KMS-11 (cell line): Measurements from ENCODE around the gene ATIC.
"Not testable (repeated sequence)": the region's sequence is repeated elsewhere in the genome, so short reads cannot be mapped to it uniquely, and the experiment has no call there.

Source experiments
- H2AFZ ChIP-seq: fragments of 200-600 bp; sonication (generic); 2 replicates; pipeline ENCODE4 v1.6.1; 2016; ENCODE audit warnings: antibody characterized with exemption, mixed run types, low read depth
- H3K27ac ChIP-seq: fragments of 200-600 bp; sonication (generic); 2 replicates; pipeline ENCODE4 v1.6.1; 2016; ENCODE audit warnings: mild to moderate bottlenecking, mixed run types
- H3K27me3 ChIP-seq: fragments of 200-600 bp; sonication (generic); 2 replicates; pipeline ENCODE4 v1.6.1; 2017; ENCODE audit warnings: mild to moderate bottlenecking, low read depth, mixed run types, moderate library complexity; ENCODE audit not compliant: insufficient read depth
- H3K36me3 ChIP-seq: fragments of 200-600 bp; sonication (generic); 2 replicates; pipeline ENCODE4 v1.6.1; 2017; ENCODE audit warnings: mild to moderate bottlenecking, mixed run types; ENCODE audit not compliant: insufficient read depth
- H3K4me1 ChIP-seq: fragments of 200-600 bp; sonication (generic); 2 replicates; pipeline ENCODE4 v1.6.1; 2016; ENCODE audit warnings: mild to moderate bottlenecking, low read depth, mixed run types; ENCODE audit not compliant: poor library complexity, severe bottlenecking
- H3K4me2 ChIP-seq: fragments of 200-600 bp; sonication (generic); 2 replicates; pipeline ENCODE4 v1.7.0; 2016; ENCODE audit warnings: mild to moderate bottlenecking, mixed run types
- H3K4me3 ChIP-seq: fragments of 200-600 bp; sonication (generic); IDR thresholded peaks from 2 replicates; pipeline ENCODE4 v1.6.1; 2017; ENCODE audit warnings: low read depth, low read length, mixed read lengths; ENCODE audit not compliant: insufficient read depth
- H3K79me2 ChIP-seq: fragments of 200-600 bp; sonication (generic); 2 replicates; pipeline ENCODE4 v1.6.1; 2016; ENCODE audit warnings: low read depth, mixed run types; ENCODE audit not compliant: insufficient read depth
- H3K9ac ChIP-seq: fragments of 200-600 bp; sonication (generic); 2 replicates; pipeline ENCODE4 v1.6.1; 2016; ENCODE audit warnings: mild to moderate bottlenecking, mixed run types
- H4K20me1 ChIP-seq: fragments of 200-600 bp; sonication (generic); 2 replicates; pipeline ENCODE4 v1.6.1; 2016; ENCODE audit warnings: mild to moderate bottlenecking, mixed run types; ENCODE audit not compliant: insufficient read depth
- TF ChIP-seq, protein P1 (sequence below): fragments of 200-600 bp; sonication (generic); conservative IDR thresholded peaks from 2 replicates; pipeline ENCODE4 v1.6.1; 2017; ENCODE audit warnings: low read depth, mild to moderate bottlenecking, antibody characterized with exemption, low read length, moderate library complexity, mixed read lengths

ATIC gene

DNA sequence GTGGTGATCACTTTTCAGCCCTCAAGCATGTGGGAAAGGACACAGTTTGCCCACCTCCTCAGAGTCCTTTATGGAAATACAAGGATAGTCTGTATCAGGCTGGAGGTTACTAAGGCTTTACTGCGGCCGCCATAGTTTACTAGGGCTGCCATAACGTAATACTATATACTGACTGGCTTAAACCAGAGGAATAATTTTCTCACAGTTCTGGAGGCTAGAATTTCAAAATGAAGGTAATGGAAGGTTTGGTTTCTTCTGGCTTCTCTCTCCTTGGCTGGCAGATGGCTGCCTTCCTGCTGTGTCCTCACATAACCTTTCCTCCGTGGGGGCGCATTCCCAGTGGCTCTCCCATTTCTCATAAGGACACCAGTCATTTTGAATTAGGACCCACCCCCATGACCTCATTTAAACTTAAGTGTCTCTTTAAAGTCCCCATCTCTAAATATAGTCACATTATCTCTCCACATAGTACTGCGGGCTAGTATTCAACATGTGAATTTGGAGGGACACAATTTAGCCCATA is 12.5 kb upstream of the ATIC start:
- Histone ChIP-seq H3K79me2 (no peaks in the 10 kb centered on the region), H3K9ac (no peak overlapping the region), H4K20me1 (no peaks in the 10 kb centered on the region), H3K4me3 (no peak overlapping the region), H3K4me1 (peaks cover 8% of the 10 kb centered on the region), H2AFZ (no peak overlapping the region), H3K27ac (no peak overlapping the region), H3K36me3 (no peaks in the 10 kb centered on the region), H3K4me2 (no peak overlapping the region), H3K27me3 (no peaks in the 10 kb centered on the region)
- TF ChIP-seq, protein P1, sequence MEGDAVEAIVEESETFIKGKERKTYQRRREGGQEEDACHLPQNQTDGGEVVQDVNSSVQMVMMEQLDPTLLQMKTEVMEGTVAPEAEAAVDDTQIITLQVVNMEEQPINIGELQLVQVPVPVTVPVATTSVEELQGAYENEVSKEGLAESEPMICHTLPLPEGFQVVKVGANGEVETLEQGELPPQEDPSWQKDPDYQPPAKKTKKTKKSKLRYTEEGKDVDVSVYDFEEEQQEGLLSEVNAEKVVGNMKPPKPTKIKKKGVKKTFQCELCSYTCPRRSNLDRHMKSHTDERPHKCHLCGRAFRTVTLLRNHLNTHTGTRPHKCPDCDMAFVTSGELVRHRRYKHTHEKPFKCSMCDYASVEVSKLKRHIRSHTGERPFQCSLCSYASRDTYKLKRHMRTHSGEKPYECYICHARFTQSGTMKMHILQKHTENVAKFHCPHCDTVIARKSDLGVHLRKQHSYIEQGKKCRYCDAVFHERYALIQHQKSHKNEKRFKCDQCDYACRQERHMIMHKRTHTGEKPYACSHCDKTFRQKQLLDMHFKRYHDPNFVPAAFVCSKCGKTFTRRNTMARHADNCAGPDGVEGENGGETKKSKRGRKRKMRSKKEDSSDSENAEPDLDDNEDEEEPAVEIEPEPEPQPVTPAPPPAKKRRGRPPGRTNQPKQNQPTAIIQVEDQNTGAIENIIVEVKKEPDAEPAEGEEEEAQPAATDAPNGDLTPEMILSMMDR, result no peak

DNA sequence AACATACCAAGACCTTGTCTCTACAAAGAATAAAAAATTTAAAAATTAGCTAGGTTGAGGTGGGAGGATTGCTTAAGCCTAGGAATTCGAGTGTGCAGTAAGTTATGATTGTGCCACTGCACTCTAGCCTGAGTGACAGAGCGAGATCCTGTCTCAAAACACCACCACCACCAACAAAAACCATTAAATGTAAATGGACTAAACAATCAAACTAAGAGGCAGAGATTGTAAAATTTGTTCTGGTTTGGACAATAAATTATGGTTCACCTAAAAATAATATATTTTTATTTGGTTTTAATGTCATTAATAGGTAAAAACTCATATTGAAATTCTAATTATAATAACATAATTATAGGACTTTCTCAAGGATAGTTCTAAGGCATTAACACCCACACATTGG is 9.9 kb upstream of the ATIC start:
- H3K4me3 ChIP-seq, result no peak overlapping the region
- H3K79me2 ChIP-seq, result no peaks in the 10 kb centered on the region
- H4K20me1 ChIP-seq, result no peaks in the 10 kb centered on the region
- no peak overlapping the region for H2AFZ ChIP-seq
- TF ChIP-seq, protein P1, result no peak
- H3K27ac ChIP-seq, result no peak overlapping the region
- H3K36me3 ChIP-seq, result no peaks in the 10 kb centered on the region
- H3K27me3 ChIP-seq, result no peaks in the 10 kb centered on the region
- no peak overlapping the region for H3K9ac ChIP-seq
- no peak overlapping the region for H3K4me2 ChIP-seq
- H3K4me1 ChIP-seq, result no peaks in the 10 kb centered on the region

DNA sequence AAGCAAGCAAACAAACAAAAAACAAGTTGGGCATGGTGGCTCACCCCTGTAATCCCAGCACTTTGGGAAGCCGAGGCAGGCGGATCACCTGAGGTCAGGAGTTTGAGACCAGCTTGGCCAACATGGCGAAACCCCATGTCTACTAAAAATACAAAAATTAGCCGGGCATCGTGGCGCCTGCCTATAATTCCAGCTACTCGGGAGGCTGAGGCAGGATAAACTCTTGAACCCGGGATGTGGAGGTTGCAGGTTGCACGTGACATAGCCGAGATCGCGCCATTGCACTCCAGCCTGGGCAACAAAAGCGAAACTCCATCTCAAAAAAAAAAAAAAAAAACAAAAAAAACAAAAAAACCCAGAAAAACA is 617 bp upstream of the ATIC start:
- H3K27me3 ChIP-seq, H3K36me3 ChIP-seq, H3K4me3 ChIP-seq, H4K20me1 ChIP-seq: not testable (repeated sequence)
- peak overlapping the region; percentile 77 for H2AFZ ChIP-seq
- peaks cover 42% of the 10 kb centered on the region for H3K79me2 ChIP-seq
- peaks cover 12% of the 10 kb centered on the region for H3K4me1 ChIP-seq
- H3K9ac ChIP-seq, result peak overlapping the region; percentile 94
- peak overlapping the region; percentile 89 for H3K4me2 ChIP-seq
- H3K27ac ChIP-seq, result peak overlapping the region; percentile 77

DNA sequence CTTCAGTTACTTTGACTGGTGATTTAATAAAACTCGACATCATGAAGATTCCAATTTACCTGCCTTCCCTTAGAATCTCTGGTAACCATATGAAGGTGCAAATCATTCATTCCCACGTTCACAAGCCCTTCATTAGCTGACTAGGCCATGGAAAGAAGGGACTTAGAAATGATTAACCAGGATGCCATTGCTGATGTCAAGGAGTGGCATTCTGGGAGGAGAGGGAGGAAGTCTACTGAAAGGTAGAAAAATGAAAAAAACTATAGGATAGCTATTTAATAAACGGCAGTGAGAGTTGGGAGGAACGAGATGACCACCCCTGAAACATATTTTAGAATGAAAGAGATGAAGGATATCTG is 1.4 kb downstream of the ATIC start:
- Histone ChIP-seq H3K27ac (no peak overlapping the region), H3K79me2 (peaks cover 52% of the 10 kb centered on the region), H3K4me2 (peak overlapping the region; percentile 89), H2AFZ (no peak overlapping the region), H3K4me3 (no peak overlapping the region), H4K20me1 (no peaks in the 10 kb centered on the region), H3K4me1 (peaks cover 12% of the 10 kb centered on the region), H3K36me3 (peaks cover under 1% of the 10 kb centered on the region; the same call in 1 of the 2 replicates), H3K9ac (peak overlapping the region; percentile 94; the same call in 1 of the 2 replicates), H3K27me3 (no peaks in the 10 kb centered on the region)
- TF ChIP-seq, protein P1, result no peak

DNA sequence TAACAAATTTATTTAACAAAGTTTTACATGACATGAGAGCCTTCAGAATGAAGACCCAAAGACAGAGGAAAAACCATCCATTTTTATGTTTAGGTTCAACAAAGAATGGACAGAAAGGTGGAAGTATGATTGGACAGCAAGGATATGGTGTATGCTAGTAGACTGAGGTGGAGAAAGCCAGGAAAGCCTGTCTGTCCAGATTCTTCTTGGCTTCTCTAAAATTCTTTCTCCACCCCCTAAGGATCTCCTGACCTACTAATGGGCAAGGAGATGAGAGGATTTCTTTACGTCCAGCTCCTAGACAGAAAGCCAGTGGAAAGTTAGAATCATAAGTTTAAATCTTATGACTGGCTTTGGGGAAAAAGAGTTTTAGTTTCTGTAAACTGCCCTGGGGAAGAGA is 3.0 kb downstream of the ATIC start:
- H3K4me1 ChIP-seq, result peaks cover 20% of the 10 kb centered on the region
- no peaks in the 10 kb centered on the region for H3K27me3 ChIP-seq
- peaks cover 15% of the 10 kb centered on the region; the same call in 1 of the 2 replicates for H3K36me3 ChIP-seq
- H3K9ac ChIP-seq, result no peak overlapping the region
- H3K27ac ChIP-seq, result no peak overlapping the region
- TF ChIP-seq, protein P1, result no peak
- no peak overlapping the region for H3K4me3 ChIP-seq
- H3K79me2 ChIP-seq, result peaks cover 56% of the 10 kb centered on the region
- no peaks in the 10 kb centered on the region for H4K20me1 ChIP-seq
- H2AFZ ChIP-seq, result no peak overlapping the region
- H3K4me2 ChIP-seq, result no peak overlapping the region
